Mesenteric fat pad (tissue), 1 donor: ENCODE data around the gene DNAJB4. TPM values are rescaled to one million over a fixed set of nuclear protein-coding genes. Genes with fewer than 3 reads are reported as not detected.
"Not testable (repeated sequence)": the region's sequence is repeated elsewhere in the genome, so short reads cannot be mapped to it uniquely, and the experiment has no call there.

Source experiments
- DNase-seq: peaks from one replicate; pipeline ENCODE4 v3.0.0-alpha.2; 2020; ENCODE audit warnings: low spot score
- total RNA-seq: library from RNA; stranded (reverse); fragmentation: NEBNext Ultra II Directional; extraction: Animal tissue kit (Norgen Biotek cat#: 25700); gene quantifications from one replicate; pipeline ENCODE4 v1.2.1, GENCODE V29; 2021
- donor health status: DM: yes; HTN: yes; CAD: no.

The DNAJB4 gene
- total RNA-seq, 1 donor from 2014 or later, result 25.2 TPM

DNA sequence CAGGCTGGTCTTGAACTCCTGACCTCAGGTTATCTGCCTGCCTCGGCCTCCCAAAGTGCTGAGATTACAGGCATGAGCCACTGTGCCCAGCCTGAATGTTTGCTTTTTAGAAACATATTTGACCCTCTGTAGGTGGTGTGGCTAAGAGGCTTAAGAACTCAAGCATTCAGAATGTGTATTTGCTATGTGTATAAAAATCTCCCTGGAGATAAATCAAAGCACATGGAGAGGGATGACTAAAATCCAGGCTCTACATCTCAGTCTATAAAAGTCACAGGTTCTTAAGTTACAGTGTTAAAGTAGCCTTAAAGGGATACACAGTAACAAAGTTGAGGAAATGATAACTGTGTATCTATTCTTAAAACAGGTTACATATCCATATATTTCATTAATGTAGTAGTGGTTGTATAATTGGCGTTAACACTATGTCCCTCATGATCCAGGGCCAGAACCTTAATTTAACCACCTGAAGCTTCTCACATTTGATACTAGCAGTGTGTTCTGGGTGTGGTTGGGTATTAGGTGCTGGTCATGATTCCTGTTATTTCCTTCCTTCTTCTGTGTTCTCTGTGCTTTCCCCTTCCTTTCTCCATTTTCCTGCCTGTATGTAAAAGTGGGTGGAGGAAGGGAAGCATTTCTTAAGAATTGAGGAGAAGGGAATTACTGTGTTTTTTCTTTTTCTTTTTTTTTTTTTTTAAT is 57.2 kb downstream of the DNAJB4 start:
- DNase-seq, result no peak

DNA sequence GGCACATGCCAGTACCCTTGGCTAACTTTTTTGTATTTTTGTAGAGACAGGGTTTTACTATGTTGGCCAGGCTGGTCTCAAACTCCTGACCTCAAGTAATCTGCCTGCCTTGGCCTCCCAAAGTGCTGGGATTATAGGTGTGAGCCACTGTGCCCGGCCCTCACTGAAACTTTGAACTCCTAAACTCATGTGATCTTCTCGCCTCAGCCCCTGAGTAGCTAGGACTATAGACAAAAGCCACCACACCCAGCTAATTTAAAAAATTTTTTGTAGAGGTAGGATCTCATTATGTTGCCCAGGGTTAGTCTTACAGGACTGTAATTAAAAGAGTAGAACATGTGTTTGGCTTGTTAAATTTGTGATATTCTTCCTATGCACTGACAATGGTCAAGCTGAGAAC is 60.1 kb downstream of the DNAJB4 start:
- not testable (repeated sequence) for DNase-seq

Other genes starting within 250 kb of the DNAJB4 start
- 97.9 TPM for gene USP33, start 245.1 kb upstream of the DNAJB4 start, total RNA-seq
- gene MIGA1, start 225.3 kb upstream of the DNAJB4 start, total RNA-seq, result 17.5 TPM
- gene NEXN, start 116.3 kb upstream of the DNAJB4 start, total RNA-seq, result 15.4 TPM
- 93.6 TPM for gene FUBP1, start 25.9 kb upstream of the DNAJB4 start, total RNA-seq
- gene GIPC2, start 41.0 kb downstream of the DNAJB4 start, total RNA-seq, result 2.7 TPM